ENCODE results near the gene MFSD12. TPM values are rescaled to one million over a fixed set of nuclear protein-coding genes. Genes with fewer than 3 reads are reported as not detected.

MFSD12 gene
- total and polyA plus RNA-seq, 2 donors (not counting 3 experiments of a cell fraction or from before 2014, with no cell fraction given) = 51.7 to 78.9 TPM

DNA sequence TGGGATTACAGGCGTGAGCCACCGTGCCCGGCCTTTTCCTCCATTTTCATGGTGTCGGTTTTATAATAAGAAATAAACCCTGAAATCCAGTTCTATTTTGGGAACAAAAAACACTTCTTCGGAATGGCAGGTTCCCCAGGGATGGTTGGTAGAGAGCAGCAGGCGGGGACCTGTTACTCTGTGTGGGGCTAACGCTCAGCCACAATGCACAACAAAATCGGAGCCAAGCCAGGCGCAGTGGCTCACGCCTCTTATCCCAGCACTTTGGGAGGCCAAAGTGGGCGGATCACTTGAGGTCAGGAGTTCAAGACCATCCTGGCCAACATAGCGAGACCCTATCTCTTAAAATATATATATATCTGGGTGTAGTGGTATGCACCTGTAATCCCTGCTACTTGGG is 43.6 kb upstream of the MFSD12 start:
- Histone ChIP-seq H3K4me2 (ENCODE audit: insufficient read depth, low read length) (no peak overlapping the region), H3K9me3 (replicated peaks; ENCODE audit: control insufficient read depth, insufficient read depth, low read length) (no peaks in the 10 kb centered on the region), H3K4me3 (replicated peaks in 1 of 3; ENCODE audit: insufficient read depth in 1 of 3, low read depth in 1 of 3, low read length in 3 of 3) (no peak overlapping the region), H2AFZ (ENCODE audit: low read depth, low read length) (no peak overlapping the region), H3K9me1 (replicated peaks; ENCODE audit: control insufficient read depth, extremely low read depth, insufficient read depth, low read length) (no peaks in the 10 kb centered on the region), H3K9ac (replicated peaks; ENCODE audit: extremely low read depth, insufficient read depth, low read length) (no peak overlapping the region), H3K27me3 (ENCODE audit: control insufficient read depth in 2 of 2, insufficient read depth in 2 of 2, low read length in 2 of 2) (no peaks in the 10 kb centered on the region), H4K20me1 (replicated peaks; ENCODE audit: control insufficient read depth, extremely low read depth, insufficient read depth, low read length) (no peaks in the 10 kb centered on the region), H3K36me3 (ENCODE audit: control insufficient read depth in 2 of 2, extremely low read depth in 1 of 2, insufficient read depth in 2 of 2, low read length in 2 of 2) (no peaks in the 10 kb centered on the region), H3K79me2 (ENCODE audit: control insufficient read depth, insufficient read depth, low read length) (no peaks in the 10 kb centered on the region), H3K27ac (ENCODE audit: insufficient read depth, low read depth, low read length) (no peak overlapping the region), H3K4me1 (ENCODE audit: control insufficient read depth, extremely low read depth, insufficient read depth, low read length) (peaks cover under 1% of the 10 kb centered on the region)
- ChIA-PET CTCF (interaction anchor here (1.4 kb wide), 1 partner anchor 9 kb away, joined by 3 read pairs; no protein-coding TSS in a partner anchor), POLR2A (no interaction called here)
- no peak for FAIRE-seq
- intact Hi-C loops (cut with micrococcal nuclease) = no loop called here
- dilution Hi-C loops (cut with MboI; ENCODE audit: extremely low pct_ligation_motif_present, low sequenced_read_pairs) = no loop called here
- BruUV-seq (replicated peaks) = no TSS peak
- no peak for TF ChIP-seq MYC (IDR thresholded peaks at IDR 0.05; ENCODE audit: low read depth, low read length)
- no peak for TF ChIP-seq GATA2 (IDR thresholded peaks at IDR 0.05; ENCODE audit: insufficient read depth, insufficient read length, low read depth, low read length)
- TF ChIP-seq EZH2 (IDR thresholded peaks at IDR 0.05; ENCODE audit: borderline replicate concordance, low read depth, low read length, severe bottlenecking) = no peak
- TF ChIP-seq FOS (IDR thresholded peaks at IDR 0.05; ENCODE audit: borderline replicate concordance, insufficient read depth, low read length) = no peak
- TF ChIP-seq, protein P1, sequence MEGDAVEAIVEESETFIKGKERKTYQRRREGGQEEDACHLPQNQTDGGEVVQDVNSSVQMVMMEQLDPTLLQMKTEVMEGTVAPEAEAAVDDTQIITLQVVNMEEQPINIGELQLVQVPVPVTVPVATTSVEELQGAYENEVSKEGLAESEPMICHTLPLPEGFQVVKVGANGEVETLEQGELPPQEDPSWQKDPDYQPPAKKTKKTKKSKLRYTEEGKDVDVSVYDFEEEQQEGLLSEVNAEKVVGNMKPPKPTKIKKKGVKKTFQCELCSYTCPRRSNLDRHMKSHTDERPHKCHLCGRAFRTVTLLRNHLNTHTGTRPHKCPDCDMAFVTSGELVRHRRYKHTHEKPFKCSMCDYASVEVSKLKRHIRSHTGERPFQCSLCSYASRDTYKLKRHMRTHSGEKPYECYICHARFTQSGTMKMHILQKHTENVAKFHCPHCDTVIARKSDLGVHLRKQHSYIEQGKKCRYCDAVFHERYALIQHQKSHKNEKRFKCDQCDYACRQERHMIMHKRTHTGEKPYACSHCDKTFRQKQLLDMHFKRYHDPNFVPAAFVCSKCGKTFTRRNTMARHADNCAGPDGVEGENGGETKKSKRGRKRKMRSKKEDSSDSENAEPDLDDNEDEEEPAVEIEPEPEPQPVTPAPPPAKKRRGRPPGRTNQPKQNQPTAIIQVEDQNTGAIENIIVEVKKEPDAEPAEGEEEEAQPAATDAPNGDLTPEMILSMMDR (IDR thresholded peaks at IDR 0.05; ENCODE audit: extremely low read depth in 1 of 2, insufficient read depth in 1 of 2, low read depth in 1 of 2, low read length in 2 of 2) = no peak
- TF ChIP-seq, protein P2, sequence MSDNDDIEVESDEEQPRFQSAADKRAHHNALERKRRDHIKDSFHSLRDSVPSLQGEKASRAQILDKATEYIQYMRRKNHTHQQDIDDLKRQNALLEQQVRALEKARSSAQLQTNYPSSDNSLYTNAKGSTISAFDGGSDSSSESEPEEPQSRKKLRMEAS (IDR thresholded peaks at IDR 0.05; ENCODE audit: insufficient read depth, insufficient read length) = no peak
- TF ChIP-seq JUN (IDR thresholded peaks at IDR 0.05; ENCODE audit: borderline replicate concordance, insufficient read depth, insufficient read length, low read depth) = no peak
- no peak for TF ChIP-seq POLR2AphosphoS5 (IDR thresholded peaks at IDR 0.05; ENCODE audit: insufficient read depth, low read depth, low read length)
- no peak for DNase-seq (ENCODE audit: low read depth, low spot score)

Data from endothelial cell of umbilical vein (primary cell).